Measurements from ENCODE around the gene CFAP141. TPM values are rescaled to one million over a fixed set of nuclear protein-coding genes. Genes with fewer than 3 reads are reported as not detected.

Gene CFAP141
- total and polyA plus RNA-seq, 4 donors, result not detected

DNA sequence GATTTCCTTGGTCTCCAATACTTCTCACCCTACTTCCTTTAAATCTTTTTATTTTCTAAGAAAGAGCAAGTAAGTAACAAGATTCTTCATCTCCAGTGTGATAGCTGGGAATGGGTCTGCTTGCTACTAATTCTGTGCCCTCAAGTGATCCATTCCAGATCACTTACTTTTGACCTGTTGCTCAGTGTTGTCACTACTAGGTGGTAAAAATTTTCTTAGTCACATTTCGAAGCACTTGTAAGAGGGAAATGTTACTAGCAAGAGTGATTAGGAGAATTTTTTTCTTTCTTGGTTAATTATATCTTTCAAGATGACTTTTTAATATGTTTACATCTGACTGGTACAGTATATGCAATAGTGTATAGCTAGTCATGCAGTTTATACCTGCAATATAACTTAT lies 16.8 kb upstream of the CFAP141 start:
- TF ChIP-seq FOXA1 (IDR thresholded peaks at IDR 0.05) (no peak), JUND (IDR thresholded peaks at IDR 0.05) (no peak), FOXA2 (IDR thresholded peaks at IDR 0.05) (no peak)
- TF ChIP-seq, protein P1, sequence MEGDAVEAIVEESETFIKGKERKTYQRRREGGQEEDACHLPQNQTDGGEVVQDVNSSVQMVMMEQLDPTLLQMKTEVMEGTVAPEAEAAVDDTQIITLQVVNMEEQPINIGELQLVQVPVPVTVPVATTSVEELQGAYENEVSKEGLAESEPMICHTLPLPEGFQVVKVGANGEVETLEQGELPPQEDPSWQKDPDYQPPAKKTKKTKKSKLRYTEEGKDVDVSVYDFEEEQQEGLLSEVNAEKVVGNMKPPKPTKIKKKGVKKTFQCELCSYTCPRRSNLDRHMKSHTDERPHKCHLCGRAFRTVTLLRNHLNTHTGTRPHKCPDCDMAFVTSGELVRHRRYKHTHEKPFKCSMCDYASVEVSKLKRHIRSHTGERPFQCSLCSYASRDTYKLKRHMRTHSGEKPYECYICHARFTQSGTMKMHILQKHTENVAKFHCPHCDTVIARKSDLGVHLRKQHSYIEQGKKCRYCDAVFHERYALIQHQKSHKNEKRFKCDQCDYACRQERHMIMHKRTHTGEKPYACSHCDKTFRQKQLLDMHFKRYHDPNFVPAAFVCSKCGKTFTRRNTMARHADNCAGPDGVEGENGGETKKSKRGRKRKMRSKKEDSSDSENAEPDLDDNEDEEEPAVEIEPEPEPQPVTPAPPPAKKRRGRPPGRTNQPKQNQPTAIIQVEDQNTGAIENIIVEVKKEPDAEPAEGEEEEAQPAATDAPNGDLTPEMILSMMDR (IDR thresholded peaks at IDR 0.05; ENCODE audit: low read depth, low read length, missing input control), result no peak
- TF ChIP-seq, protein P2, sequence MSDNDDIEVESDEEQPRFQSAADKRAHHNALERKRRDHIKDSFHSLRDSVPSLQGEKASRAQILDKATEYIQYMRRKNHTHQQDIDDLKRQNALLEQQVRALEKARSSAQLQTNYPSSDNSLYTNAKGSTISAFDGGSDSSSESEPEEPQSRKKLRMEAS (IDR thresholded peaks at IDR 0.05), result no peak
- no peak for DNase-seq (ENCODE audit: low spot score)
- H3K4me1 ChIP-seq (ENCODE audit: control insufficient read depth in 4 of 4, insufficient read depth in 4 of 4, low read length in 3 of 4), result peaks cover 4 to 28% (median 24%) of the 10 kb centered on the region in 4 donors
- WGBS, result 89% methylated on average over 1 of the region's 1 CpG
- no peaks in the 10 kb centered on the region for H3K9me3 ChIP-seq (ENCODE audit: control insufficient read depth in 4 of 4, low read length in 3 of 4)
- H3K4me3 ChIP-seq (ENCODE audit: low read depth in 1 of 3, low read length in 3 of 3), result no peak overlapping the region
- no peaks in the 10 kb centered on the region for H3K27me3 ChIP-seq (ENCODE audit: control insufficient read depth in 4 of 4, insufficient read depth in 4 of 4, low read length in 3 of 4)
- H3K36me3 ChIP-seq (ENCODE audit: control insufficient read depth in 4 of 4, insufficient read depth in 3 of 4, low read depth in 1 of 4, low read length in 3 of 4), result peaks cover 0 to 15% (median 11%) of the 10 kb centered on the region in 4 donors
- H3K9ac ChIP-seq (ENCODE audit: low read depth in 1 of 2, low read length in 2 of 2), result no peak overlapping the region
- H3K27ac ChIP-seq (ENCODE audit: low read depth in 1 of 2, low read length in 2 of 2), result no peak overlapping the region

DNA sequence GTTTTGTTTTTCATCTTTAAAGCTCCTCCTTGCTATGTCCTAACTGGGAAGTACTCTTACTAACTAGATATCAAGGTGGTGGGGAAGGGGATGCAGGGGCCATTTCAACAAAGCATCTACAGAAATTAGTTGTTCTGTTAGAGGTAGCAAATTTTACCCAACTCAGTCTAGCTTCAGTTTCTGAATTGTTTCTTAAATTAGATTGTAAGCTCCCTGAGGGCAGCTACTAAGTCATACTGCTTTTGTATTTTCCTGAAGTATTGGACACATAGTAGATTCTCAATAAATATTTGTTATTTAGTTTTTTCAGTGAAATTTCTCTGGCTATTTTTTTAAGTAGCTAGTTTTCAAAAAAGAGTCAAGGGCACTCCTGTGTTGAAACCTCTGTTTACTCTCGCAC lies 16.4 kb upstream of the CFAP141 start:
- Histone ChIP-seq H3K9me3 (ENCODE audit: control insufficient read depth in 4 of 4, low read length in 3 of 4) (no peaks in the 10 kb centered on the region), H3K9ac (ENCODE audit: low read depth in 1 of 2, low read length in 2 of 2) (no peak overlapping the region), H3K27me3 (ENCODE audit: control insufficient read depth in 4 of 4, insufficient read depth in 4 of 4, low read length in 3 of 4) (no peaks in the 10 kb centered on the region), H3K27ac (ENCODE audit: low read depth in 1 of 2, low read length in 2 of 2) (no peak overlapping the region), H3K4me3 (ENCODE audit: low read depth in 1 of 3, low read length in 3 of 3) (peak overlapping the region in 1 of 3 donors; percentile 99), H3K4me1 (ENCODE audit: control insufficient read depth in 4 of 4, insufficient read depth in 4 of 4, low read length in 3 of 4) (peaks cover 4 to 31% (median 24%) of the 10 kb centered on the region in 4 donors), H3K36me3 (ENCODE audit: control insufficient read depth in 4 of 4, insufficient read depth in 3 of 4, low read depth in 1 of 4, low read length in 3 of 4) (peaks cover under 1 to 12% (median 9%) of the 10 kb centered on the region in 4 donors)
- 65% methylated on average over 1 of the region's 1 CpG for WGBS
- no peak for TF ChIP-seq TAF1 (conservative IDR thresholded peaks at IDR 0.05)
- no peak for TF ChIP-seq FOXA1 (IDR thresholded peaks at IDR 0.05)
- no peak for TF ChIP-seq YY1 (IDR thresholded peaks at IDR 0.05)
- no peak for TF ChIP-seq ATF3 (IDR thresholded peaks at IDR 0.05)
- no peak for TF ChIP-seq RXRA (IDR thresholded peaks at IDR 0.05)
- TF ChIP-seq, protein P1 (IDR thresholded peaks at IDR 0.05; ENCODE audit: low read depth, low read length, missing input control), result no peak
- TF ChIP-seq GABPA (IDR thresholded peaks at IDR 0.05 in 1 of 2, conservative IDR thresholded peaks at IDR 0.05 in 1 of 2), result no peak
- no peak for TF ChIP-seq NR2F2 (IDR thresholded peaks at IDR 0.05)
- no peak for TF ChIP-seq REST (IDR thresholded peaks at IDR 0.05)
- TF ChIP-seq EGR1 (IDR thresholded peaks at IDR 0.05; ENCODE audit: low read depth in 2 of 2), result no peak
- no peak for TF ChIP-seq FOXA2 (IDR thresholded peaks at IDR 0.05)
- TF ChIP-seq, protein P2 (IDR thresholded peaks at IDR 0.05), result no peak
- TF ChIP-seq HNF4A (conservative IDR thresholded peaks at IDR 0.05), result no peak
- no peak for TF ChIP-seq JUND (IDR thresholded peaks at IDR 0.05)
- TF ChIP-seq HNF4G (IDR thresholded peaks at IDR 0.05), result no peak
- no peak for TF ChIP-seq RAD21 (IDR thresholded peaks at IDR 0.05)
- no peak for TF ChIP-seq ZBTB33 (IDR thresholded peaks at IDR 0.05)
- no peak for TF ChIP-seq SP1 (IDR thresholded peaks at IDR 0.05)
- no peak for DNase-seq (ENCODE audit: low spot score)
